ENCODE data around the gene SND1.

SND1 gene

GRCh38 chr7:127651556-127652332 is at the start of gene SND1:
Gene SND1, plus strand, starts transcription at chr7:127652194. Its CDS starts 180 bp downstream, at chr7:127652374.
- peak; percentile 100 for DNase-seq

GRCh38 chr7:127608446-127608845 is 43.5 kb upstream of the SND1 start:
- DNase-seq = no peak

- DNase-seq = no peak
Measured at GRCh38 chr7:127609297-127609696, 42.7 kb upstream of the SND1 start.

GRCh38 chr7:127612263-127612662 is 39.7 kb upstream of the SND1 start:
- no peak for DNase-seq

- no peak for DNase-seq
Measured at GRCh38 chr7:127616724-127617123, 35.3 kb upstream of the SND1 start.

- DNase-seq = no peak
Measured at GRCh38 chr7:127618042-127618441, 34.0 kb upstream of the SND1 start, which contains the start of gene PAX4. Gene PAX4, minus strand, starts transcription at chr7:127618142. Its CDS starts 2,214 bp downstream, at chr7:127615928.

GRCh38 chr7:127618775-127619174 is 33.2 kb upstream of the SND1 start:
- no peak for DNase-seq

GRCh38 chr7:127619681-127620405 is 32.2 kb upstream of the SND1 start:
- DNase-seq = no peak

- no peak for DNase-seq
Measured at GRCh38 chr7:127620406-127621233, 31.4 kb upstream of the SND1 start.

- DNase-seq = no peak
Measured at GRCh38 chr7:127625331-127625730, 26.7 kb upstream of the SND1 start.

GRCh38 chr7:127628445-127628844 is 23.5 kb upstream of the SND1 start:
- no peak for DNase-seq

GRCh38 chr7:127629268-127629854 is 22.6 kb upstream of the SND1 start:
- no peak for DNase-seq

- DNase-seq = peak; percentile 92
Measured at GRCh38 chr7:127632276-127632910, 19.6 kb upstream of the SND1 start.

- no peak for DNase-seq
Measured at GRCh38 chr7:127635659-127636285, 16.2 kb upstream of the SND1 start.

- no peak for DNase-seq
Measured at GRCh38 chr7:127638197-127638596, 13.8 kb upstream of the SND1 start.

GRCh38 chr7:127644484-127644883 is 7.5 kb upstream of the SND1 start:
- no peak for DNase-seq

- no peak for DNase-seq
Measured at GRCh38 chr7:127647636-127648035, 4.4 kb upstream of the SND1 start.

- DNase-seq = no peak
Measured at GRCh38 chr7:127648986-127649385, 3.0 kb upstream of the SND1 start.

- no peak for DNase-seq
Measured at GRCh38 chr7:127650847-127651555, 993 bp upstream of the SND1 start.

- DNase-seq = peak; percentile 48
Measured at GRCh38 chr7:127652333-127653248, 597 bp downstream of the SND1 start.

Measured in fibroblast of skin of right biceps (primary cell).